Activated CD4-positive, alpha-beta T cell treated with anti-CD3 and anti-CD28 coated beads, Interleukin-2, amount 50 U/mL, for 1 hour (primary cell): ENCODE data around the gene ACOT7.

Experiments
- DNase-seq: peaks from one replicate; pipeline ENCODE4 v3.0.0-alpha.2; 2020

The ACOT7 gene

DNA sequence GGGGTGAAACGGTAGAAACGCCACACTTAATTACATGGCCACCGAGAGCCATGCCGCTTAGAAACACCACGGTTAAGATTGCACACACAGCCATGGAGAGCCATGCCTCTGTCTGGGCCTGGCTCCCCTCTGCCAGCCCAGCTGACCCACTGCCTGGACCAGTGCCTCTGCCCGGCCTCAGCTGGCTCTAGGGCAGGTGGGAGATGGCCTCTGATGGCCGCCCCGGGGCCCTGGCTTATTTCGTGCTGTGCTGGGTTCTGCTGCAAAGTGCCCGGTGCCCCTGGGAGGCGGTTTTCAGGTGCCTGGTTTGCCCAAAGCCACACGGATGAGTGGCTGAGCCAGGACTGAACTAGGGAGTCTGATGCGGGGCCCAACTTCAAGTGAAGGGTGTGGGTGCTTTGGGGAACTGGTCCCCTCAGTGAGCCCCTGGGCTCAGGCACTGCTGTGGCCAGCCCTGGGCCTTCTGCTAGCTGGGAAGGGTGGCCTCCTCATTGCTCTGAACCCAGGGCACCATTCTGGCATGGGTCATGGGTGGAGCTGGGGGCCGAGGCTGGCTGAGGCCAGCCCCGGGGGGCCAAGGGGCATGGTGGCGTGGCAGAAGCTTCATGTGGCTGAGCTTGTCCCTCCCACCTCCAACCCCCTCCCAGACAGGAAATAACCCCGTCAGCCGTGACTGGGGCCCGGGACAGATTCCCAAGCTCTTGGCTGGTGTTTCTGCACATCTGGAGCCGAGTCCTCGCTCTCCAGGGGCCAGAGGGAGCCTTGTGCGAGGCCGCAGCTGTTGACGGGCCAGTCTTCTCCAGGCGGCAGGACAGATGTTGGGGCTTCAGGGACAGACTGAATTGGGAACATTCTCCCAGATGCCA is 130.8 kb downstream of the ACOT7 start:
- DNase-seq, result no peak

- no peak for DNase-seq
These were observed 132.0 kb downstream of the ACOT7 start for GRCh38 chr1:6261615-6261995.

GRCh38 chr1:6260961-6261614 is 132.5 kb downstream of the ACOT7 start, which contains the start of gene GPR153:
Gene GPR153 (minus strand): TSS chr1:6261098. CDS start chr1:6254905, 6,193 bp downstream.
- DNase-seq, result peak; percentile 34

- DNase-seq, result no peak
These were observed 133.1 kb downstream of the ACOT7 start for GRCh38 chr1:6260433-6260934.

- peak; percentile 74 for DNase-seq
These were observed 133.8 kb downstream of the ACOT7 start for GRCh38 chr1:6259491-6260362.

GRCh38 chr1:6258675-6259074 is 134.9 kb downstream of the ACOT7 start:
- no peak for DNase-seq

GRCh38 chr1:6257541-6258069 is 136.0 kb downstream of the ACOT7 start:
- DNase-seq, result no peak

DNA sequence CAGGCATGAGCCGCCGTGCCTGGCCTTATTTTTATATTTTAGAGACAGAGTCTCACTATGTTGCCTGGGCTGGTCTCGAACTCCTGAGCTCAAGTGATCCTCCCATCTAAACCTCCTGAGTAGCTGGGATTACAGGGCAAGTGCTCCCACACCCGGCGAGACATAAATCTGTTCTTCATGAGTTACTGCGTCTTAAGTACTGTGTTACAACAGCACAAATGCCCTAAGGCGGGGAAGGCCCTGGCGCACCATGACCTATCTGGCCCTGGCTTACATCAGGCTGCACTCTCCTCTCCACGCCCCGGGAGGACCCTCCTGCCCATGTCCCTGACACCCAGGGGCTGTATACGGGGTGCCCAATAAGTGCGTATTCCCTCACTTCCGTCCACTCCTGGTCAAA is 136.9 kb downstream of the ACOT7 start:
- no peak for DNase-seq

DNA sequence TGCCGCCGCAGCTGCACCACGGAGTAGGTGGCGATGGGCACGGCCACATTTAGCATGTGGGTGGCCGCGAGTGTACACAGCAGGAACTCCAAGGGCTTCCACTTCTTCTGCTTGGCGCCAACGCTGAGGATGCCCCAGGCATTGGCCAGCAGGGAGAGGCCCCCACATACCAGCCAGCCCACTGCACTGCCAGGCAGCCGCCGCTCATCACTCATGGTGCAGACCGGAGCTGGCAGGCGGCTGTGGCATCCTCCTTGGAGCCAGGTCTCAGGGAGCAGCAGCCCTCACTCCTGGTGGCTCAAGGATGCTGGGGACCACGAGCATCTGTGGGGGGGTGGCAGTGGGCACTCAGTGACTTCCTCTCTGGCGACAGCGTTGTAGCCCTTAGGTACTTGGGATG is 138.9 kb downstream of the ACOT7 start:
- no peak for DNase-seq

DNA sequence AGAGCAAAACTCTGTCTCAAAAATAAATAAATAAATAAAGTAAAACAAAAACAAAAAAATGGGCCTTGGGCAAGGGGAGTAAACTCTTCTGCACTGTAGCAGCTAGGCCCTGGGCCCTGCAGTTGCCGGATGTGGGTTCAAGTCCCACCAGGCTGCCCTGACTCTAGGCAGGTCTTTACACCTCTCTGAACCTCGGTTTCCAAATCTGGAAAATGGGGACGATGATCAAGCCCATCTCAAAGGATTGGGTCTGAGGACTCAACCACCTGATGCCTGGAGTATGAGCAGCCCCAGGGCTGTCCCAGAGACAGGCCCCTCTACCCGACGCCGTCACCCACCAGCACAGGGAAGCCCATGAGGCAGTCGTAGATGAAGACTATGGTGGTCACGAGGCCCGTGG is 140.2 kb downstream of the ACOT7 start:
- no peak for DNase-seq

GRCh38 chr1:6252374-6252710 is 141.2 kb downstream of the ACOT7 start:
- no peak for DNase-seq

DNA sequence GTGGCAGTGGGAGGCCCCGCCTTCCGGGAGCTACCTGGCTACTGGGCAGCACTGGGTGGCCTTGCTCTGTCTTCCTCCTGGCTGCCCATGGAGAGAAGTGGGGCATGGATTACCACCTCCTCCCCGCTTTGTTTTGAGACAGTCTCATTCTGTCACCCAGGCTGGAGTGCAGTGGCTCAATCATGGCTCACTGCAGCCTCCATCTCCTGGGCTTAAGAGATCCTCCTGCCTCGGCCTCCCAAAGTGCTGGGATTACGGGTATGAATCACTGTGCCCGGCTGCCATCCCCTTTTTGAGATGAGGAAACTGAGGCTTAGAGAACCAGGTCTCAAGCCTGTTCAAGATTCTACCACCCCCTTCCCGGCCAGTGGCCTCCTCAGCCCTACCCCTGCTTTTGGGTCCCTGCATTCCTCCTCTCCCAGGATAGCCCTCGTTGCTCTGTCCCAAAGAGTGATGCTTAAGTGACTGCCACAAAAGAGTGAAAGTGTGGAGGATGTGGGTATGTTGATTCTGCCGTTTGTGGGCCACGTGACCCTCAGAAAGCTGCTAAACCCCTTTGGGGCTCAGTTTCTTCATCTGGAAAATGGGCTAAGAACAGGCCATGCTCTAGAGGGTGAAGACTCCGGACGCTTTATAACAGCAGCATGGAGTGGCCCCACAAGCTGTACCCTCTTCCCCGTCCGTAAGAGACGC is 141.7 kb downstream of the ACOT7 start:
- DNase-seq, result no peak

- DNase-seq, result no peak
These were observed 142.3 kb downstream of the ACOT7 start for GRCh38 chr1:6251233-6251632.

DNA sequence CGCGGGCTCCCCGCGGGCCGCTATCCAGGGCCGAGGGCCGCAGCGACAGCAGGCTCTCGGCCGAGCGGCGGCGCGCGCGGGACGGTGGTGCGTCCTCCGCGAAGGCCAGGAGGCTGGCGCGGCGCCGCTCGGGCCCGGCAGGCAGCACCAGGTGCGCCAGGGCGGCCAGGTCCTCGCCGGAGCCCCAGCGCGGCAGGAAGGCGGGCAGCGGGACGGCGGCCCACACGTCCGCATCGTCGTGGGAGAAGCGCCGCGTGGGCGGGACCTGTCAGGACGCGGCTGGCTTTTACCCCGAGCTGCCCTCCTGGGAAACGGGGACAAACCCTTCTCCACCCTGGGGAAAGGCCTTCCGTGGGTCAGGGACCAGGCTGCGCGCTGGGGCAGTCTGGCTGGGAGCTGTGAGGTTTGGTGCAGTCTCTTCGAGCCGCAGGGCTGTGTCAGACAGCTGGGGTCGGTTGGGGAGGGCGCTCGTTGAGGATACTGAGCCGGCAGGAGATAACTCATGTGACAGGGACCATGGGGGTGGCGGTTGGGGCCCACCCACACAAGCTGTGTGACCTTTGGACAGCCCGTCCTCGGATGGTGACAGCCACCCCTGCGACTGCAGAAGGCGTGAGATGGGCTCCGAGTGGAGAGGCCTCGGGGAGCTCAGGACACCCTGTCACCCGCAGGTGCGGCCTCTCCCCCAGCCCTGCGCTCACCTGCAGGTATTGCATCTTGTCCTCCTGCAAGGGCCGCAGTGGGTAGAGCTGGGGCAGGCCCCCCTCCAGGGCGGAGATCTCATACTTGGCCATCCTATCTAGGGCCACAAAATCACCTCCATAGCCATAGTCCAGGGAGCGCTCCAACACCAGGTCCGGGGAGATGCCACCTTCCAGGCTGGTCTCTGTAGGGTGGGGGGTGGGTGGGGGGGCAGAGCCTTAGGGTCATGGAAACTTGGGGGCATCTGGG is 143.6 kb downstream of the ACOT7 start:
- DNase-seq, result no peak

DNA sequence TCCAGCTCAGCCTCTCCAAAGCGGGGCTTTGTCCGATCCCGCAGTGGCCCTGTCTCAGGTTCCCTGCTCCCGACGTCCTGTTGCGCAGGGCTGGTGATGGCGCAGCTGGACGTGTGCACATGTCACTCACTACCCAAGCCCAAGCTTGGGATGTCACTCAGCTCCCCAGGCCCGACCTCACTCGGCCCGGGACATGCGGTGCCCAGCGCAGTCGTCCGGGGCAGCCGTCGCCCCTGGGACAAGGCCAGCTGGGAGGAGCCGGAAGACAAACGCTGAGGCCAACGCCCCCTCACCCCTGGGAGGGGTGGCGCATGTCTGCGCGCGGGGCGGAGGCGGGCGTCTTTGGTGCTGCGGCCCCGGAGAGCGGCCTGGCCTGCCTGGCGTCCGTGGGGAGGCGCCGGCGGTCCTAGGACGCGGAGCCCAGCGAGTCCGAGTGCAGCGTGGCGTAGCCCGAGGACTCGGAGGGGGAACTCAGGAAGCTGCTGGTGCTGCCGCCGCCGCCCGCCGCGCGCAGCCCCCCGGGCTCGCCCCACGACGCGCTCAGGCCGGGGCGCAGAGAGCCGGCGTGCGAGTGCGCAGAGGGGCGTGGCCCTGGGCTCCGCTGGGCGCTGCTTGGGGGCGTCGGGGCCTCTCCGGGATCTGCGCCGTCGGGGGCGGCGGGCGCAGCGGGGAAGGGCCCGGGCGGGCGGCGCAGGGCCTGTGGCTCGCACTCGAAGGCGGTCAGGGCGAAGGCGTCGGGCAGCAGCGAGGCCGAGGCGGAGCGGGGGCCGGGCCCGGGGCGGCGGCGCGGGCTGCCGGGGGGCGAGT is 144.4 kb downstream of the ACOT7 start:
- DNase-seq, result no peak

DNA sequence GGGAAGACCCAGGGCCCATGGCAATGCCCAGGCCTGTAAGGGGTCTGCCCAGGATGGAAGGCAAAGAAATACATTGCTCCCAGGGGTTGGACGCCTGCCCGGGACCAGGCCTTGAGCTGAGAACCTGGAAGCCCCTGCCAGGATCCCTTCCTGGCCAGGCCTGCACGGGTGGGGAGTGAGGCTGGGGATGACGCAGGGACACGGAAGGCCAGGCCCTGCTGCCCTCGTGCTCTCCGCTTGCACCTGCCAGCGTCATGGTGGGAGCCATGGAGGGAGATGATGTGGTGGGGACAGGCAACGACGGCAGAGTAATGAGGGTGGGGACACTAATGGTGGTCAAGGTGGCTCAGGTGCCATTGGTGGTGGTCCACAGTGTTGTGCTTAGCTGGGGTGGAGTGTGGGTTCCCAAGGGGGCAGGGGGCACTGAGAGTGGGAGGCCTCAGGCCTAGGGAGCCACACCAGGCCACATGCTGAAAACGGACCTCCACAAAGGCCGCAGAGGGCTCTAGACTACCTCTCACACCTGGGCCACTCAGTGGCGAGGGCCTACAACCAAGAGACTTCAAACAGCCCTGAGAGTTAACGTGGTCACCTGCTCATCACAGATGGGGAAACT is 145.3 kb downstream of the ACOT7 start:
- no peak for DNase-seq

DNA sequence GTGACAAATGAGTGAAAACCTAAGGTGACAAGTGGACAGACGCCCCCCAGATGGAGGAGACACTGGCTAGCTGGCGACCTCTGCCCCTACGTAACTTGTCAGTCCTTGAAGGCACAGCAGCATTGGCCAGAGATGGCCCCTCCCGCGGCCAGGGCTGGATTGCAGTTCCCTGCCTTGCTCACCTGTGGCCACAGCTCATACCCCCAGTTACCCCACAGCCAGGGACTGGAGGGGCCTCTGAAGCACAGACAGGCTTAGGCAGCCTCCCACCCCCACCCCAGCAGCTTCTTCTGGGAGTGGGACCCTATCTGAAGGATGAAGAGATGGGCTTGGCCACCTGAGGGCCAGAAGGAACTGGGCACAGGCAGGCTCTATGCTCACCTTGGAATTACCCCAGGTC is 145.9 kb downstream of the ACOT7 start:
- no peak for DNase-seq

DNA sequence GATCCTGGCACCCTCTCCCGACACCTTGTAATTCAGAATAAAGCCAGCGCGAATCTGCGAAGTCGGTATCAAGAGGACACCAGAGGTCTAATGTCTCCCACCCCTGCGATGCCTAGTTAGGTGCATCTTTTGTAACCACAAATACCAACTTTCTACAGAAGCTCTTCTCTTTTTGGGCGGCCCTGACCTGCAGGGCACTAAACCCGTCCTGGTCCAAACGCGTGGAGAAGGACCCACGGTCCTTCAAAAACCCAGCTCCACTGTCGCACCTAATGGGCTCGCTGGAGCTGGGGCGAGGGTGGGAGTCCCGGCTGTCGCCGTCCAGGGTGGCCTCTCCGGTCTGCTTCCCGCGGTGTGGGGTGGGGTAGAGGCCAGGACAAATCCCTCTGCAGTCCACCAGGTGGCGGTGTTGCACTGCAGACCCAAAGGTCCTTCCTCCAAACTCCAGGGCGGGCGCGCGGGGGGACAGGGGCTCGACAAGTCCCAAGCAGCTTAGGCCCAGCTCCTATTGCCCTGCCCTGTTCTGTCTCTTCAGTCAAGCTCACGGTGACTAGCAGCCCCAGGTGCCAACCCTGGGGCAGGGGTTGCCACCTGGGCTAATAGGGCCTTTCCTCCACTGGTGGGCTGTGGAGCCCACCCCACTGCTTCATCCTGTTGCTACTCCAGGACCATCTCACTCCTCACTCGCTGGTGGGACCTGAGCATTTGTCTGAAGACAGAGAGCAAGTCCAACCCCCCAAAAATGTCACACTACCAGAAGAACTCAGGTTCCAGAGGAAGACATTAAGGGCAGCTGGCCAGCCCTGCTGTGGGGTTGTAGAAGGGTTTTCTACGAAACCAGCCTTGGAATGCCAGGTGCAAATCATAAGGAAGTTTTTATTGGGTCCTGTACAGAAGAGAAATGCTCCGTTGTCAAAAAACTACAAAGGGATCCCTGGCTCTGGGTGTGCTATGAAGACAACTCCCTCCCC is 146.8 kb downstream of the ACOT7 start:
- peak; percentile 78 for DNase-seq
